ENCODE data around the gene RERE.

RERE gene

DNA sequence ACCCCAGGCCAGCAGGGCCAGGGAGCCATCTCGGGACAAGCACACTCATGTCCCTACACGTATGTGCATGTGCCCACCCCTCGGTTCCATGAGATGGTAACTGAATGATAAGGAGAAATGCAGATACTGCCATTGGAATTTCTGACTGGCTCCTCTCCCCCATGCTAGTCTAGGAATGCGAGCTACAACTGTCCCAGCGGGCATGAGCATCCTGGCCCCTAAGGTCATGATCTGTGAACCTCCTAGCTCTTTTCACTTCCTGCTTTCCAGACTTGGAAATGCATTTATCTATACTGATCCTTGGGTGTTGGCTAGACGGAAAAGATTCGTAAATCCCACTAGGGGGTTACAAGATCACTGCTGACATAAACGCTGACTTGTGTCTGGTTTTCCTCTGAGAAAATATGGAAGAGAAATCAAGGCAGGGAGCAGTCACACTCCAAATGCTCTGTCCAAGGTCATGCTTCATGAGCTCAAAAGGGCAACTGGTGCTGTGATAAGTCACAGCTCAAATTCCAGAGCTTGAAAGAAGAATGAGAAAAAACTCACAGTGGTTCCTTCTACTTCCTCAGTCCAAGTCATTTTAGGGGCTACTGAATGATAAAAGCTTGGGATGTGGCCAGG lies 449.8 kb downstream of the RERE start:
- peaks cover 72% of the 10 kb centered on the region for H3K79me2 ChIP-seq (ENCODE audit: insufficient read depth, low read length)
- H2AFZ ChIP-seq (ENCODE audit: low read depth, low read length, severe bottlenecking) = no peak overlapping the region
- H3K9me2 ChIP-seq (replicated peaks; ENCODE audit: insufficient read depth, low read length) = no peaks in the 10 kb centered on the region
- H4K20me1 ChIP-seq (ENCODE audit: low read depth, low read length) = peaks cover 24% of the 10 kb centered on the region; the same call in 1 of the 2 replicates
- no peaks in the 10 kb centered on the region for H3F3A ChIP-seq (ENCODE audit: insufficient read depth)
- H3K9me3 ChIP-seq (ENCODE audit: insufficient read depth, low read length) = no peaks in the 10 kb centered on the region
- H3K4me2 ChIP-seq (ENCODE audit: low read depth, low read length, poor library complexity, severe bottlenecking) = no peak overlapping the region
- TF ChIP-seq, protein P1, sequence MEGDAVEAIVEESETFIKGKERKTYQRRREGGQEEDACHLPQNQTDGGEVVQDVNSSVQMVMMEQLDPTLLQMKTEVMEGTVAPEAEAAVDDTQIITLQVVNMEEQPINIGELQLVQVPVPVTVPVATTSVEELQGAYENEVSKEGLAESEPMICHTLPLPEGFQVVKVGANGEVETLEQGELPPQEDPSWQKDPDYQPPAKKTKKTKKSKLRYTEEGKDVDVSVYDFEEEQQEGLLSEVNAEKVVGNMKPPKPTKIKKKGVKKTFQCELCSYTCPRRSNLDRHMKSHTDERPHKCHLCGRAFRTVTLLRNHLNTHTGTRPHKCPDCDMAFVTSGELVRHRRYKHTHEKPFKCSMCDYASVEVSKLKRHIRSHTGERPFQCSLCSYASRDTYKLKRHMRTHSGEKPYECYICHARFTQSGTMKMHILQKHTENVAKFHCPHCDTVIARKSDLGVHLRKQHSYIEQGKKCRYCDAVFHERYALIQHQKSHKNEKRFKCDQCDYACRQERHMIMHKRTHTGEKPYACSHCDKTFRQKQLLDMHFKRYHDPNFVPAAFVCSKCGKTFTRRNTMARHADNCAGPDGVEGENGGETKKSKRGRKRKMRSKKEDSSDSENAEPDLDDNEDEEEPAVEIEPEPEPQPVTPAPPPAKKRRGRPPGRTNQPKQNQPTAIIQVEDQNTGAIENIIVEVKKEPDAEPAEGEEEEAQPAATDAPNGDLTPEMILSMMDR (IDR thresholded peaks at IDR 0.05; ENCODE audit: insufficient read depth, low read length, poor library complexity, severe bottlenecking) = no peak
- no peak for TF ChIP-seq EZH2phosphoT487 (conservative IDR thresholded peaks at IDR 0.05; ENCODE audit: low read length)
- no peak overlapping the region for H3K27ac ChIP-seq (ENCODE audit: low read depth, low read length)
- H3K36me3 ChIP-seq (ENCODE audit: low read length) = peaks cover 8% of the 10 kb centered on the region; the same call in 1 of the 2 replicates
- no peak overlapping the region for H3K4me3 ChIP-seq (ENCODE audit: insufficient read depth, low read length, poor library complexity, severe bottlenecking)
- no peak overlapping the region for H3K9ac ChIP-seq (ENCODE audit: low read length)
- no peaks in the 10 kb centered on the region for H3K27me3 ChIP-seq (ENCODE audit: low read length)

DNA sequence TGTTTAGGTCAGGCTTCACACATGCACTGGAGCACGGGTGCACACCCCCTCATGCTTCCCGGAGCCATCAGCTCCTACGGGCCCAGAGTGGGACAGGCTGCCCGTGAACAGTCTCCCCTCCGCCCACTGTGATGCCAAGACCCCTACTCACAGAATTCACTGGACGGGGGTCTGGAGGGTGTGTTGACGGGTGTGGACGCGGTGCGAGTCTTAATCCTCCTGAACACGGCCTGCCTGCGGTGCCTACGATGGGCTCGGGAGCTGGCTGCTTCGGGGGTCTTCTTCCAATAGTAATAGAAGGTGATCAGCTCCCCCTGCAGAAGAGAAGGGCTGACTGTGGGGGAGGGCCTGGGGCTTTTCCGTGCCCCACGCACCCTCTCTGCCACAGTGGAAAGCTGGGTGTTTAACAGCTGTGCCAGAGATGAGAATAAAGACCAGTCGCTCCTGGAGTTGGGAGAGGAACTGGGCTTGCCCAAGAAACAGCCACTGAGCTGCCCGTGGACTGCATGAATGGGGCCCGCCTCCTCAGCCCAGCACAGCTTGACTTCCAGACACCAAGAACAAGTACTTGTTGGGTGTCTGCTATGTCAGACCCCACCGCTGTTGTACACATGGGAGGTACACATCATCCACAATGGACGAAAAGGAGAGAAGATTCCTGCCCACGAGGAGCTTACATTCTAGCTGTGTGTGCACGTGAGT lies 451.6 kb downstream of the RERE start:
- peaks cover 54% of the 10 kb centered on the region for H3K79me2 ChIP-seq (ENCODE audit: insufficient read depth, low read length)
- H3K27me3 ChIP-seq (ENCODE audit: low read length) = no peaks in the 10 kb centered on the region
- TF ChIP-seq, protein P1 (IDR thresholded peaks at IDR 0.05; ENCODE audit: insufficient read depth, low read length, poor library complexity, severe bottlenecking) = no peak
- no peak for TF ChIP-seq EZH2phosphoT487 (conservative IDR thresholded peaks at IDR 0.05; ENCODE audit: low read length)
- no peak overlapping the region for H3K4me2 ChIP-seq (ENCODE audit: low read depth, low read length, poor library complexity, severe bottlenecking)
- no peak overlapping the region for H3K9ac ChIP-seq (ENCODE audit: low read length)
- no peaks in the 10 kb centered on the region for H3F3A ChIP-seq (ENCODE audit: insufficient read depth)
- H3K9me3 ChIP-seq (ENCODE audit: insufficient read depth, low read length) = no peaks in the 10 kb centered on the region
- no peak overlapping the region for H3K27ac ChIP-seq (ENCODE audit: low read depth, low read length)
- H3K9me2 ChIP-seq (replicated peaks; ENCODE audit: insufficient read depth, low read length) = no peaks in the 10 kb centered on the region
- H2AFZ ChIP-seq (ENCODE audit: low read depth, low read length, severe bottlenecking) = no peak overlapping the region
- peaks cover 14% of the 10 kb centered on the region; the same call in 1 of the 2 replicates for H4K20me1 ChIP-seq (ENCODE audit: low read depth, low read length)
- peaks cover 12% of the 10 kb centered on the region; the same call in 1 of the 2 replicates for H3K36me3 ChIP-seq (ENCODE audit: low read length)
- H3K4me3 ChIP-seq (ENCODE audit: insufficient read depth, low read length, poor library complexity, severe bottlenecking) = no peak overlapping the region

GRCh38 chr1:8364528-8365442 lies 452.7 kb downstream of the RERE start:
- Histone ChIP-seq H3K27ac (ENCODE audit: low read depth, low read length) (no peak overlapping the region), H3K79me2 (ENCODE audit: insufficient read depth, low read length) (peaks cover 43% of the 10 kb centered on the region), H3K36me3 (ENCODE audit: low read length) (peaks cover 12% of the 10 kb centered on the region; the same call in 1 of the 2 replicates), H3K4me3 (ENCODE audit: insufficient read depth, low read length, poor library complexity, severe bottlenecking) (no peak overlapping the region), H3K9me2 (replicated peaks; ENCODE audit: insufficient read depth, low read length) (no peaks in the 10 kb centered on the region), H3K9me3 (ENCODE audit: insufficient read depth, low read length) (no peaks in the 10 kb centered on the region), H3F3A (ENCODE audit: insufficient read depth) (no peaks in the 10 kb centered on the region), H4K20me1 (ENCODE audit: low read depth, low read length) (peaks cover 8% of the 10 kb centered on the region; the same call in 1 of the 2 replicates), H2AFZ (ENCODE audit: low read depth, low read length, severe bottlenecking) (no peak overlapping the region), H3K4me2 (ENCODE audit: low read depth, low read length, poor library complexity, severe bottlenecking) (no peak overlapping the region), H3K9ac (ENCODE audit: low read length) (no peak overlapping the region), H3K27me3 (ENCODE audit: low read length) (no peaks in the 10 kb centered on the region)
- no peak for TF ChIP-seq EZH2phosphoT487 (conservative IDR thresholded peaks at IDR 0.05; ENCODE audit: low read length)
- TF ChIP-seq, protein P1 (IDR thresholded peaks at IDR 0.05; ENCODE audit: insufficient read depth, low read length, poor library complexity, severe bottlenecking) = no peak

All from SU-DHL-6 (cell line).